Pancreas (tissue), 10 donors: ENCODE data around the gene REN. TPM values are rescaled to one million over a fixed set of nuclear protein-coding genes. Genes with fewer than 3 reads are reported as not detected.

Source experiments
- ATAC-seq, 4 donors: fragments of 200-7000 bp; cut with Tn5 transposase; one replicate each; pipeline versions ENCODE4 v1.8.0 to v1.9.1; 2020; ENCODE audit warnings: mild to moderate bottlenecking in 4 of 4, moderate library complexity in 4 of 4
- DNase-seq, 6 donors: peaks; one replicate each; pipeline ENCODE4 v3.0.0-alpha.2; 2020
- FAIRE-seq: peaks from 2 replicates; lab custom pipeline; 2012; peaks lifted over from hg19 to GRCh38; lab: Jason Lieb, UNC
- H3K27ac ChIP-seq, 4 donors: fragments of 200-600 bp; sonication (generic); 1 replicate in 3 of 4; 2 replicates in 1 of 4; pipeline versions ENCODE4 v1.5.0 to v1.8.0; 2020
- H3K27me3 ChIP-seq, 4 donors: fragments of 200-600 bp; one replicate each; pipeline ENCODE4 v1.8.0; 2021
- H3K36me3 ChIP-seq, 3 donors: fragments of 200-600 bp; sonication (generic) in 1 of 3; one replicate each; pipeline versions ENCODE4 v1.5.0 to v1.8.0; 2020 to 2021
- H3K4me1 ChIP-seq, 3 donors: fragments of 200-600 bp; one replicate each; pipeline ENCODE4 v1.8.0; 2021
- H3K4me3 ChIP-seq, 4 donors: fragments of 200-600 bp; sonication (generic) in 2 of 4; one replicate each; pipeline versions ENCODE4 v1.5.0 to v1.8.0; 2020 to 2021
- H3K9me3 ChIP-seq, 4 donors: fragments of 200-600 bp; one replicate each; pipeline ENCODE4 v1.8.0; 2021
- CTCF ChIP-seq, 4 donors: fragments of 200-600 bp; sonication (generic) in 3 of 4; IDR thresholded peaks; one replicate each; pipeline versions ENCODE4 v1.5.0 to v1.8.0; 2021; ENCODE audit warnings: antibody characterized with exemption in 4 of 4
- WGBS, 2 donors: extraction: QIAGEN DNeasy Blood & Tissue Kit; methylation state at CpG; one replicate each; pipeline ENCODE4 v1.1.7; 2013; 5-methylcytosine and 5-hydroxymethylcytosine counted together
- intact Hi-C, 3 donors: fragments of 100-400 bp; cut with DNase I; formaldehyde crosslinking; loops; one replicate each; pipeline versions ENCODE4 v1.11.1 to v1.14.2; 2022
- polyA plus RNA-seq, 2 donors: library from polyadenylated mRNA; stranded (reverse); fragments of 200-250 nt; gene quantifications; one replicate each; pipeline ENCODE4 v1.2.3, GENCODE V29; 2013
- total RNA-seq, 6 donors: library from RNA; stranded (reverse); fragmentation: NEBNext Ultra II Directional in 4 of 6; extraction: Animal tissue kit (Norgen Biotek cat#: 25700) in 4 of 6; gene quantifications; one replicate each; pipeline versions ENCODE4 v1.2.1 to v1.2.4, GENCODE V29; 2021 to 2023
- donor health status: healthy with polysubstance abuse.
- donor health status: DM: no; HTN: no; CAD: no; lungs with moderate emphysema.
- donor health status: DM: no; HTN: no; CAD: no.
- donor health status: control.
- donor health status: control.
- donor health status: Bipolar disorder and iron deficiency.
- donor health status: DM: yes; HTN: yes; CAD: no.
- donor health status: DM: no; HTN: no; CAD: no.
- donor health status: DM: no; HTN: no; CAD: no.
- donor health status: DM: yes; HTN: yes; CAD: no.

Gene REN
- total and polyA plus RNA-seq, 8 donors = 0.28 TPM; not detected in 7

GRCh38 chr1:204149635-204150565 is 16.2 kb downstream of the REN start:
- no peak for DNase-seq
- 84 to 85% methylated on average over 16 of the region's 16 CpGs for WGBS, 2 donors
- no peaks in the 10 kb centered on the region for H3K36me3 ChIP-seq
- intact Hi-C loops = no loop called here
- no peak overlapping the region for H3K4me3 ChIP-seq
- no peak for ATAC-seq
- FAIRE-seq = no peak
- no peaks in the 10 kb centered on the region for H3K27me3 ChIP-seq
- H3K4me1 ChIP-seq = no peaks in the 10 kb centered on the region
- H3K27ac ChIP-seq = no peak overlapping the region
- H3K9me3 ChIP-seq = no peaks in the 10 kb centered on the region
- no peak for TF ChIP-seq CTCF (IDR thresholded peaks at IDR 0.05)

- WGBS, 2 donors = 68 to 70% methylated on average over 2 of the region's 2 CpGs
- Histone ChIP-seq H3K4me1 (no peaks in the 10 kb centered on the region), H3K4me3 (no peak overlapping the region), H3K27me3 (no peaks in the 10 kb centered on the region), H3K27ac (no peak overlapping the region), H3K9me3 (no peaks in the 10 kb centered on the region), H3K36me3 (no peaks in the 10 kb centered on the region)
- ATAC-seq (no peak), FAIRE-seq (no peak), DNase-seq (no peak)
- intact Hi-C loops = no loop called here
- no peak for TF ChIP-seq CTCF (IDR thresholded peaks at IDR 0.05)
These were observed 17.0 kb downstream of the REN start for GRCh38 chr1:204149107-204149506.

GRCh38 chr1:204147406-204148383 is 18.4 kb downstream of the REN start:
- TF ChIP-seq CTCF (IDR thresholded peaks at IDR 0.05) = no peak
- ATAC-seq (no peak), DNase-seq (peak in 1 of 6 donors; percentile 28), FAIRE-seq (no peak)
- H3K4me1 ChIP-seq = peaks cover 0 to 4% (median 0%) of the 10 kb centered on the region in 3 donors
- no peaks in the 10 kb centered on the region for H3K9me3 ChIP-seq
- WGBS, 2 donors = 83 to 84% methylated on average over 13 of the region's 13 CpGs
- H3K36me3 ChIP-seq = no peaks in the 10 kb centered on the region
- no peak overlapping the region for H3K27ac ChIP-seq
- H3K4me3 ChIP-seq = no peak overlapping the region
- intact Hi-C loops = no loop called here
- H3K27me3 ChIP-seq = no peaks in the 10 kb centered on the region

GRCh38 chr1:204146965-204147364 is 19.2 kb downstream of the REN start:
- Histone ChIP-seq H3K27me3 (no peaks in the 10 kb centered on the region), H3K4me1 (peaks cover 0 to 4% (median 0%) of the 10 kb centered on the region in 3 donors), H3K4me3 (no peak overlapping the region), H3K9me3 (no peaks in the 10 kb centered on the region), H3K36me3 (no peaks in the 10 kb centered on the region), H3K27ac (no peak overlapping the region)
- DNase-seq (peak in 1 of 6 donors; percentile 43), ATAC-seq (no peak), FAIRE-seq (no peak)
- WGBS, 2 donors = 77 to 78% methylated on average over 7 of the region's 7 CpGs
- no peak for TF ChIP-seq CTCF (IDR thresholded peaks at IDR 0.05)
- intact Hi-C loops = no loop called here
